HepG2 (cell line): ENCODE results near the gene LUC7L2. TPM values are rescaled to one million over a fixed set of nuclear protein-coding genes. Genes with fewer than 3 reads are reported as not detected.
A peak's percentile ranks its signal among the peaks of the same experiment; 100 is the strongest.

ENCODE experiments used
- ATAD3A ChIP-seq: sonication (generic); formaldehyde crosslinking; IDR thresholded peaks from 2 replicates; pipeline ENCODE4 v1.4.0; 2020; ENCODE audit warnings: missing genetic modification reagents
- CREM ChIP-seq, 2 experiments: sonication (generic) in 1 of 2; formaldehyde crosslinking in 1 of 2; IDR thresholded peaks; 2 replicates each; pipeline versions ENCODE4 v1.4.0 to v1.6.1; 2016 to 2020; ENCODE audit warnings: antibody characterized with exemption in 1 of 2, mild to moderate bottlenecking in 1 of 2, missing genetic modification reagents in 1 of 2
- GLI4 ChIP-seq: sonication (generic); formaldehyde crosslinking; IDR thresholded peaks from 2 replicates; pipeline ENCODE4 v1.5.1; 2020; ENCODE audit warnings: missing genetic modification reagents, mild to moderate bottlenecking, moderate library complexity, borderline replicate concordance
- IKZF4 ChIP-seq: sonication (generic); formaldehyde crosslinking; IDR thresholded peaks from 2 replicates; pipeline ENCODE4 v1.5.1; 2020; ENCODE audit warnings: borderline replicate concordance, mild to moderate bottlenecking, low read depth, missing genetic modification reagents; ENCODE audit errors: not compliant biosample characterization
- NKX3-1 ChIP-seq: sonication (generic); formaldehyde crosslinking; IDR thresholded peaks from 2 replicates; pipeline ENCODE4 v1.5.0; 2020; ENCODE audit warnings: missing genetic modification reagents
- NR1H2 ChIP-seq: sonication (generic); formaldehyde crosslinking; IDR thresholded peaks from 2 replicates; pipeline ENCODE4 v1.8.1; 2022; ENCODE audit warnings: low read depth, missing genetic modification reagents, borderline replicate concordance
- RFX5 ChIP-seq: IDR thresholded peaks from 2 replicates; pipeline ENCODE4 v1.6.1; 2011; ENCODE audit warnings: low read depth, low read length, improper control_type of control experiment
- SAP130 ChIP-seq: IDR thresholded peaks from 2 replicates; pipeline ENCODE4 v1.6.1; 2016; ENCODE audit warnings: low read depth
- ZBED4 ChIP-seq: sonication (generic); formaldehyde crosslinking; IDR thresholded peaks from 2 replicates; pipeline ENCODE4 v1.4.0; 2020; ENCODE audit warnings: missing genetic modification reagents, borderline replicate concordance
- ZC3H13 ChIP-seq: sonication (generic); formaldehyde crosslinking; IDR thresholded peaks from 2 replicates; pipeline ENCODE4 v1.8.1; 2023; ENCODE audit warnings: mild to moderate bottlenecking, missing genetic modification reagents, moderate library complexity
- ZFAT ChIP-seq: sonication (generic); formaldehyde crosslinking; conservative IDR thresholded peaks from 2 replicates; pipeline ENCODE4 v1.8.1; 2023; ENCODE audit warnings: missing genetic modification reagents, inconsistent platforms
- ZNF484 ChIP-seq: sonication (generic); formaldehyde crosslinking; IDR thresholded peaks from 2 replicates; pipeline ENCODE4 v1.5.1; 2020; ENCODE audit warnings: mild to moderate bottlenecking, low read depth, missing genetic modification reagents, borderline replicate concordance
- ZNF652 ChIP-seq: IDR thresholded peaks from 2 replicates; pipeline ENCODE4 v1.6.1; 2016; ENCODE audit warnings: low read depth, borderline replicate concordance
- ZNF761 ChIP-seq: sonication (generic); formaldehyde crosslinking; conservative IDR thresholded peaks from 2 replicates; pipeline ENCODE4 v1.4.0; 2020; ENCODE audit warnings: mild to moderate bottlenecking, missing genetic modification reagents
- ZNF775 ChIP-seq: sonication (generic); formaldehyde crosslinking; IDR thresholded peaks from 2 replicates; pipeline ENCODE4 v1.4.0; 2020; ENCODE audit warnings: missing genetic modification reagents, mild to moderate bottlenecking, moderate library complexity, borderline replicate concordance
- ZNF776 ChIP-seq: sonication (generic); formaldehyde crosslinking; IDR thresholded peaks from 2 replicates; pipeline ENCODE4 v1.4.0; 2020; ENCODE audit warnings: mild to moderate bottlenecking, missing genetic modification reagents
- polyA plus RNA-seq, 8 experiments: library from polyadenylated mRNA; depleted of rRNA in 3 of 8; stranded (reverse) in 7 of 8; unstranded in 1 of 8; fragments of >200 nt; fragmentation: Illumina TruSeq in 4 of 8; extraction: Trizol in 4 of 8; gene quantifications; 2 replicates each; pipeline versions ENCODE4 v1.2.1 to v1.2.3, GENCODE V29; 2011 to 2016; ENCODE audit warnings: low read depth in 4 of 8, missing spikeins in 1 of 8, mixed read lengths in 1 of 8; ENCODE audit not compliant: insufficient read depth in 1 of 8
- total RNA-seq, 5 experiments: library from RNA; depleted of rRNA; stranded (reverse); fragments of >200 nt; fragmentation: Illumina TruSeq; extraction: Trizol; gene quantifications; 2 replicates each; pipeline ENCODE4 v1.2.3, GENCODE V29; 2016; ENCODE audit warnings: low read depth in 1 of 5
- TF ChIP-seq, protein P1 (sequence below): sonication (generic); formaldehyde crosslinking; IDR thresholded peaks from 2 replicates; pipeline ENCODE4 v1.4.0; 2020; ENCODE audit warnings: low read depth, missing genetic modification reagents
- TF ChIP-seq, protein P2 (sequence below): sonication (generic); formaldehyde crosslinking; IDR thresholded peaks from 2 replicates; pipeline ENCODE4 v1.5.1; 2020; ENCODE audit warnings: missing genetic modification reagents, mild to moderate bottlenecking, borderline replicate concordance

The LUC7L2 gene
- total and polyA plus RNA-seq, 2 of the 13 experiments (the other 11 are each of a cell fraction or from before 2014, with no cell fraction given) = 17.9 to 50.7 TPM

GRCh38 chr7:139341058-139341775, 18.5 kb upstream of the LUC7L2 start, which contains the start of gene FMC1 (continued):
- TF ChIP-seq ZNF484 (CRISPR knock-in tag) = no peak
- TF ChIP-seq, protein P1, sequence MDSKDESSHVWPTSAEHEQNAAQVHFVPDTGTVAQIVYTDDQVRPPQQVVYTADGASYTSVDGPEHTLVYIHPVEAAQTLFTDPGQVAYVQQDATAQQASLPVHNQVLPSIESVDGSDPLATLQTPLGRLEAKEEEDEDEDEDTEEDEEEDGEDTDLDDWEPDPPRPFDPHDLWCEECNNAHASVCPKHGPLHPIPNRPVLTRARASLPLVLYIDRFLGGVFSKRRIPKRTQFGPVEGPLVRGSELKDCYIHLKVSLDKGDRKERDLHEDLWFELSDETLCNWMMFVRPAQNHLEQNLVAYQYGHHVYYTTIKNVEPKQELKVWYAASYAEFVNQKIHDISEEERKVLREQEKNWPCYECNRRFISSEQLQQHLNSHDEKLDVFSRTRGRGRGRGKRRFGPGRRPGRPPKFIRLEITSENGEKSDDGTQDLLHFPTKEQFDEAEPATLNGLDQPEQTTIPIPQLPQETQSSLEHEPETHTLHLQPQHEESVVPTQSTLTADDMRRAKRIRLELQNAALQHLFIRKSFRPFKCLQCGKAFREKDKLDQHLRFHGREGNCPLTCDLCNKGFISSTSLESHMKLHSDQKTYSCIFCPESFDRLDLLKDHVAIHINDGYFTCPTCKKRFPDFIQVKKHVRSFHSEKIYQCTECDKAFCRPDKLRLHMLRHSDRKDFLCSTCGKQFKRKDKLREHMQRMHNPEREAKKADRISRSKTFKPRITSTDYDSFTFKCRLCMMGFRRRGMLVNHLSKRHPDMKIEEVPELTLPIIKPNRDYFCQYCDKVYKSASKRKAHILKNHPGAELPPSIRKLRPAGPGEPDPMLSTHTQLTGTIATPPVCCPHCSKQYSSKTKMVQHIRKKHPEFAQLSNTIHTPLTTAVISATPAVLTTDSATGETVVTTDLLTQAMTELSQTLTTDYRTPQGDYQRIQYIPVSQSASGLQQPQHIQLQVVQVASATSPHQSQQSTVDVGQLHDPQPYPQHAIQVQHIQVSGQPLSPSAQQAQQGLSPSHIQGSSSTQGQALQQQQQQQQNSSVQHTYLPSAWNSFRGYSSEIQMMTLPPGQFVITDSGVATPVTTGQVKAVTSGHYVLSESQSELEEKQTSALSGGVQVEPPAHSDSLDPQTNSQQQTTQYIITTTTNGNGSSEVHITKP (CRISPR knock-in tag) = peak; percentile 99
- TF ChIP-seq NKX3-1 (CRISPR knock-in tag) = no peak
- no peak for TF ChIP-seq ZNF652
- TF ChIP-seq ZFAT (CRISPR knock-in tag) = no peak
- TF ChIP-seq ATAD3A = no peak
- TF ChIP-seq ZBED4 (CRISPR knock-in tag) = peak; percentile 52; the same call in 1 of the 2 replicates
- TF ChIP-seq ZNF775 = no peak
- no peak for TF ChIP-seq NR1H2 (CRISPR knock-in tag)
- TF ChIP-seq CREM (IDR thresholded peaks at IDR 0.05) = peak; percentile 85
- no peak for TF ChIP-seq CREM (CRISPR knock-in tag; IDR thresholded peaks at IDR 0.05)
- no peak; the same call in 1 of the 2 replicates for TF ChIP-seq ZC3H13 (CRISPR knock-in tag)
- peak; percentile 26; the same call in 1 of the 2 replicates for TF ChIP-seq ZNF776 (CRISPR knock-in tag)
- peak; percentile 60; the same call in 1 of the 2 replicates for TF ChIP-seq RFX5
- no peak for TF ChIP-seq GLI4 (CRISPR knock-in tag)
- 0 out of 2 replicates have a peak, but pooled peaks have one; percentile 11 for TF ChIP-seq ZNF761
- TF ChIP-seq, protein P2, sequence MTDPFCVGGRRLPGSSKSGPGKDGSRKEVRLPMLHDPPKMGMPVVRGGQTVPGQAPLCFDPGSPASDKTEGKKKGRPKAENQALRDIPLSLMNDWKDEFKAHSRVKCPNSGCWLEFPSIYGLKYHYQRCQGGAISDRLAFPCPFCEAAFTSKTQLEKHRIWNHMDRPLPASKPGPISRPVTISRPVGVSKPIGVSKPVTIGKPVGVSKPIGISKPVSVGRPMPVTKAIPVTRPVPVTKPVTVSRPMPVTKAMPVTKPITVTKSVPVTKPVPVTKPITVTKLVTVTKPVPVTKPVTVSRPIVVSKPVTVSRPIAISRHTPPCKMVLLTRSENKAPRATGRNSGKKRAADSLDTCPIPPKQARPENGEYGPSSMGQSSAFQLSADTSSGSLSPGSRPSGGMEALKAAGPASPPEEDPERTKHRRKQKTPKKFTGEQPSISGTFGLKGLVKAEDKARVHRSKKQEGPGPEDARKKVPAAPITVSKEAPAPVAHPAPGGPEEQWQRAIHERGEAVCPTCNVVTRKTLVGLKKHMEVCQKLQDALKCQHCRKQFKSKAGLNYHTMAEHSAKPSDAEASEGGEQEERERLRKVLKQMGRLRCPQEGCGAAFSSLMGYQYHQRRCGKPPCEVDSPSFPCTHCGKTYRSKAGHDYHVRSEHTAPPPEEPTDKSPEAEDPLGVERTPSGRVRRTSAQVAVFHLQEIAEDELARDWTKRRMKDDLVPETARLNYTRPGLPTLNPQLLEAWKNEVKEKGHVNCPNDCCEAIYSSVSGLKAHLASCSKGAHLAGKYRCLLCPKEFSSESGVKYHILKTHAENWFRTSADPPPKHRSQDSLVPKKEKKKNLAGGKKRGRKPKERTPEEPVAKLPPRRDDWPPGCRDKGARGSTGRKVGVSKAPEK = no peak
- peak; percentile 69; the same call in 1 of the 2 replicates for TF ChIP-seq SAP130 (CRISPR knock-in tag)
- no peak for TF ChIP-seq IKZF4 (CRISPR knock-in tag)
